Transverse colon (tissue), 3 donors: Measurements from ENCODE around the gene ARTN.

ENCODE experiments used
- CTCF ChIP-seq, 5 experiments: fragments of 200-600 bp in 3 of 5; fragments of 450-650 bp in 2 of 5; sonication (generic) in 3 of 5; IDR thresholded peaks; 1 replicate in 2 of 5; 2 replicates in 3 of 5; pipeline ENCODE4 v1.5.1; 2016 to 2017; ENCODE audit warnings: antibody characterized with exemption in 5 of 5, inconsistent platforms in 3 of 5, mild to moderate bottlenecking in 2 of 5, moderate library complexity in 1 of 5
- EP300 ChIP-seq: sonication (generic); formaldehyde crosslinking; IDR thresholded peaks from one replicate; pipeline ENCODE4 v1.6.1; 2017; ENCODE audit warnings: antibody characterized with exemption, low read depth
- POLR2A ChIP-seq: fragments of 450-650 bp; IDR thresholded peaks from one replicate; pipeline ENCODE4 v1.6.1; 2016; ENCODE audit warnings: antibody characterized with exemption, mild to moderate bottlenecking, moderate library complexity

GRCh38 chr1:43981636-43982035 lies 48.0 kb downstream of the ARTN start:
- TF ChIP-seq CTCF (IDR thresholded peaks at IDR 0.05) (no peak), POLR2A (no peak), EP300 (no peak)
